Endothelial cell of umbilical vein (primary cell): ENCODE data around the gene LHFPL2.

Experiments
- EZH2 ChIP-seq: IDR thresholded peaks from 2 replicates; pipeline ENCODE4 v1.6.1; 2012; ENCODE audit warnings: borderline replicate concordance, low read depth, mild to moderate bottlenecking, moderate library complexity, low read length, inconsistent platforms; ENCODE audit not compliant: severe bottlenecking
- FOS ChIP-seq: IDR thresholded peaks from 2 replicates; pipeline ENCODE4 v1.6.1; 2011; ENCODE audit warnings: mild to moderate bottlenecking, low read length, moderate library complexity, borderline replicate concordance; ENCODE audit not compliant: insufficient read depth
- GATA2 ChIP-seq: IDR thresholded peaks from 2 replicates; pipeline ENCODE4 v1.7.0; 2011; ENCODE audit warnings: low read depth, mild to moderate bottlenecking, moderate library complexity, mixed read lengths, low read length; ENCODE audit not compliant: insufficient read length, insufficient read depth
- JUN ChIP-seq: IDR thresholded peaks from 2 replicates; pipeline ENCODE4 v1.6.1; 2011; ENCODE audit warnings: borderline replicate concordance, low read depth; ENCODE audit not compliant: insufficient read length, insufficient read depth
- POLR2A ChIP-seq: IDR thresholded peaks from 2 replicates; pipeline ENCODE4 v1.6.1; 2012; ENCODE audit warnings: low read depth, mild to moderate bottlenecking, control low read depth, low read length
- POLR2AphosphoS5 ChIP-seq: IDR thresholded peaks from 2 replicates; pipeline ENCODE4 v1.6.1; 2012; ENCODE audit warnings: low read depth, mild to moderate bottlenecking, control low read depth, low read length, moderate library complexity; ENCODE audit not compliant: insufficient read depth
- TF ChIP-seq, protein P1 (sequence below), 2 donors: IDR thresholded peaks; 1 replicate in 1 of 2; 2 replicates in 1 of 2; pipeline ENCODE4 v1.5.1; 2011; ENCODE audit warnings: low read length in 2 of 2, mild to moderate bottlenecking in 2 of 2, moderate library complexity in 2 of 2, control low read depth in 1 of 2, inconsistent platforms in 1 of 2, low read depth in 1 of 2; ENCODE audit not compliant: insufficient read depth in 1 of 2; ENCODE audit errors: extremely low read depth in 1 of 2
- TF ChIP-seq, protein P2 (sequence below): IDR thresholded peaks from 2 replicates; pipeline ENCODE4 v1.6.1; 2011; ENCODE audit not compliant: insufficient read depth, insufficient read length

GRCh38 chr5:78662323-78662722, 13.8 kb upstream of the LHFPL2 start:
- no peak for TF ChIP-seq POLR2A
- TF ChIP-seq, protein P1, sequence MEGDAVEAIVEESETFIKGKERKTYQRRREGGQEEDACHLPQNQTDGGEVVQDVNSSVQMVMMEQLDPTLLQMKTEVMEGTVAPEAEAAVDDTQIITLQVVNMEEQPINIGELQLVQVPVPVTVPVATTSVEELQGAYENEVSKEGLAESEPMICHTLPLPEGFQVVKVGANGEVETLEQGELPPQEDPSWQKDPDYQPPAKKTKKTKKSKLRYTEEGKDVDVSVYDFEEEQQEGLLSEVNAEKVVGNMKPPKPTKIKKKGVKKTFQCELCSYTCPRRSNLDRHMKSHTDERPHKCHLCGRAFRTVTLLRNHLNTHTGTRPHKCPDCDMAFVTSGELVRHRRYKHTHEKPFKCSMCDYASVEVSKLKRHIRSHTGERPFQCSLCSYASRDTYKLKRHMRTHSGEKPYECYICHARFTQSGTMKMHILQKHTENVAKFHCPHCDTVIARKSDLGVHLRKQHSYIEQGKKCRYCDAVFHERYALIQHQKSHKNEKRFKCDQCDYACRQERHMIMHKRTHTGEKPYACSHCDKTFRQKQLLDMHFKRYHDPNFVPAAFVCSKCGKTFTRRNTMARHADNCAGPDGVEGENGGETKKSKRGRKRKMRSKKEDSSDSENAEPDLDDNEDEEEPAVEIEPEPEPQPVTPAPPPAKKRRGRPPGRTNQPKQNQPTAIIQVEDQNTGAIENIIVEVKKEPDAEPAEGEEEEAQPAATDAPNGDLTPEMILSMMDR (IDR thresholded peaks at IDR 0.05; ENCODE audit: extremely low read depth in 1 of 2, insufficient read depth in 1 of 2, low read depth in 1 of 2, low read length in 2 of 2), result no peak
- TF ChIP-seq, protein P2, sequence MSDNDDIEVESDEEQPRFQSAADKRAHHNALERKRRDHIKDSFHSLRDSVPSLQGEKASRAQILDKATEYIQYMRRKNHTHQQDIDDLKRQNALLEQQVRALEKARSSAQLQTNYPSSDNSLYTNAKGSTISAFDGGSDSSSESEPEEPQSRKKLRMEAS, result no peak
- no peak for TF ChIP-seq POLR2AphosphoS5
- no peak for TF ChIP-seq JUN
- no peak for TF ChIP-seq EZH2
- no peak for TF ChIP-seq FOS
- no peak for TF ChIP-seq GATA2
